NCI-H446 treated with DMSO at 0.1 percent for 48 hours (cell line): ENCODE data around the gene POLR3H.
A peak's percentile ranks its signal among the peaks of the same experiment; 100 is the strongest.

Source experiments
- DNase-seq: peaks from one replicate; lab custom pipeline; 2025; lab: John Stamatoyannopoulos, UW

POLR3H gene

DNA sequence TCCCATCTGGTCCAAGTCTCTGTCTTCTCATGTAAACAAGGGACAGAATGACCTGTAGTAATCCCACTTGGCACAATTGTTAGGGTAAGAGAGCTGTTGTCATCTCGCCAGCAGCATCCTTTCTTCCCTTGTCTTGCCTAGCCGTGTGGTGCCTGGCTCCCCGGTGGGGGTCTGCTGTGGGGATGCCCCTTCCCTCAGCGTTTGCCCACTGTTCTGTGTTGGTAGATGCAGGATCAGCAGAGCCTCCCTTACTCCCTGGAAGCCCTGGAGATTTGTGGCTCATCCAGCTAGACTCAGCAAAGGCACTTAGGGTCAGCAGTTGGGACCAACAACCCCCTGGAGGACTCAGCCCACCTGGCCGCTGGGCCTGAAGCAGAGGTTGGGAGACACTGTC is 62.3 kb downstream of the POLR3H start:
- no peak for DNase-seq

DNA sequence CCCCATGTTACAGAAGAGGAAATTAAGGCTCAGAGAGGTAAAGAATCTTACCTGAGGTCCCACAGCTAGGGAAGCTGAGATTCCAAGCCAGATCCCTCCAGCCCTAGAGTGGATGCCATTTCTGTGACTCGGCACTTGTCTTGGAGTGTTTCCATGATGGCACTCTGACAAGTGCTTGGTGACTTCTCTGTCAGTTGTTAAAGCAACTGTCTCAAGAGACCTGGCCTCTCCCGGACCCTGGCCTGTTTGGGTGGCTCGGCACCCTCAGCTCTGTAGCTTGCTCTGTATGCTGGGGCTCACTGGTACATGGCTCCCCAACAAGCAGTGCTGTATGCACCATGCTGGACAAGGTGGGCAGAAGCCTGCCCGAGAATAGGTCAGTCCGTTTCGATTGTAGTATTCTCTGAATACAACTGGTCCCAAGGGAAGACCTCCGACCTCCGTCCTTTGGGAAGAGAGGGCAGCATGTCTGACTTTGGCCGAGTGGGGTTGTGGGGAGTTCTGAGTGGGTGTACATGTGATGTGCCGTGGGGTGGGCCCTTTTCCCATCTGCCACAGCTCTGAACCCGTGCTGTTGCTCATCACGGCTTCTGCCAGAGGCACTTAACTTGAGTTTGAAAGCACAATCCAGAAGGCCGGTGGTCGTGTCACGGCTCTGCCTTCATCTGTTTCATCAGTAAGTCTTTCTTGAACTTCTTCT is 63.0 kb downstream of the POLR3H start:
- DNase-seq, result no peak

GRCh38 chr22:41480397-41480735 is 63.9 kb downstream of the POLR3H start:
- DNase-seq, result no peak

- DNase-seq, result no peak
These were observed 64.4 kb downstream of the POLR3H start for GRCh38 chr22:41479671-41480396.

DNA sequence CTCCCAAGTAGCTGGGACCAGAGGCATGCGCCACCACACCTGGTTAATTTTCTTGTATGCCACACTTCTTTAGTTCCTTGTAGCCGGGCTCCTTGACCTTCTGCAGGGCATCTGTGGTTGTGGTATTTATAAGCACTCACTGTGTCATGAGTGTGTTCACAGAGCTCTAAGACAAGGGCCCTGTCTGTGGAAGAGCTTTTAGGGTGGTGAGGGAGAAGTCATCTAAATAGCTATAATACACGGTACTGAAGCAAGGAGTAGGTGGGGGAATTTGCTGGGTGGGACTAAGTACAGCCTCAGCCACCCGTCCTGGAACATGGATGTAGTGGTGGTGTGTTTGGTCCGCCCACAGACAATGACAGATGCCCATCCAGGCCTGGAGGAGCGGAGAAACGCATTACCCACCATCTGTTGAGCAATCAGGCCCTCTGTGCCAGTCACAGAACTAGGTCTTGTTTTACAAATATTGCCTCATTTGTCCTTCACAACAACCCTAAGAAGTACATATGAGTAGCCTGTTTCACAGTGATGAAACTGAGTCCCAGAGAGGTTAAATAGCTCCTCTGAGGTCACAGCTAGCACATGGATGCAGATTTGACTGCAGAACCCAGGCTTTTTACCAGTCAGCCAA is 65.3 kb downstream of the POLR3H start:
- DNase-seq, result peak; percentile 45

DNA sequence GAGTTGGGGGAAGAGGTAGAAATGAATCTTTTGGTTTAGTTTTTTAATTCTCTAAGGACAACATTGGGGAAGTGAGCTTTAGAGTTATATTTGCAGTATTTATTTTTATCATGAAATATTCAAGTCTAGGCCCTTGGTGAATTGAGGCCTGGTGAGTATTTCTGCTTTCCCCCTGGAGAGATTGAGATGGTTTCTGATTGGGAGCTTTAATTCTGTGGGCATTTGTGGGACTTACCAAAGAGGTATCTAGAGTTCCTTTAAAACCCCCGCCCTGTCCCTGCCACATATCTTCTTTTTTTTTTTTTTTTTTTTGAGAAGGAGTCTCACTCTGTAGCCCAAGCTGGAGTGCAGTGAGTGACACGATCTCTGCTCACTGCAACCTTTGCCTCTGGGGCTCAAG is 65.8 kb downstream of the POLR3H start:
- DNase-seq, result no peak
